Fibroblast of the aortic adventitia (primary cell): ENCODE results near the gene C17orf114.

ENCODE experiments used
- DNase-seq: peaks from one replicate; pipeline ENCODE4 v3.0.0-alpha.2; 2010; ENCODE audit warnings: low read depth
- H3K4me3 ChIP-seq: 2 replicates; pipeline ENCODE4 v1.5.1; 2011; ENCODE audit warnings: low read depth, mild to moderate bottlenecking, control low read depth, low read length, moderate library complexity
- TF ChIP-seq, protein P1 (sequence below): IDR thresholded peaks from 2 replicates; pipeline ENCODE4 v1.5.1; 2011; ENCODE audit warnings: mild to moderate bottlenecking, low read length, control low read depth, inconsistent platforms; ENCODE audit not compliant: insufficient read depth

C17orf114 gene

DNA sequence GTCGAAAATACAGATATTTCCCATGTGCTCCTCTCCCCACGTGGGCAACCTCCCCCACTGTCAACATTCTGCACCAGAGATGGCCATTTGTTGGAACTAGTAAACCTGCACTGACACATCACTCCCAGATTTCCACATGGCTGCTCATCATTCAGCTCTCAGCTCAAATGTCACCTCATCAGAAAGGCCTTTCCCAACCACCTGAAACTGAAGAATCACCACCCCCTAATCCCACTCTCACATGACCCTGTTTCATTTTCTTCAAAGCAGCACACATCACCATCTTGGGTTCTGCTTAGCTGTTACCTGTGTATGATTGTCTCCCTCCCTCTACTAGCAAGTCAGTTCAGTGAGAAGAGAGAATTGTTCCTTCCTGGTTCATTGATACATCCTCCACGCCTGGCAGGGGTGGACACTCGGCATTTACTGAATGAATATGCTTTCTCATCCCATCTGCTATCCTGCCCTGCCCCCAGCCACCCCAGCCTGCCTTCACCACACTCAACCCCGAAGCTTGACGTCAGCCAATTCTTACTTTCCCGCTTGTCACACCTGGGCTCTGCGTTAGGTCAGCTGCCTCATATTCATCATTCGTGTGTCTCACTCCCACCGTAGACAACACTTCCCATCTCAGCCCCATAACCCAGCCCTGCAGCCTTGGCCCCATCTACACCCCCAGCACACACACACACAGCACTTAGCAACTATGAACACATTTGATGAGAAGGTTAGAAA, 1.5 kb downstream of the C17orf114 start:
- TF ChIP-seq, protein P1, sequence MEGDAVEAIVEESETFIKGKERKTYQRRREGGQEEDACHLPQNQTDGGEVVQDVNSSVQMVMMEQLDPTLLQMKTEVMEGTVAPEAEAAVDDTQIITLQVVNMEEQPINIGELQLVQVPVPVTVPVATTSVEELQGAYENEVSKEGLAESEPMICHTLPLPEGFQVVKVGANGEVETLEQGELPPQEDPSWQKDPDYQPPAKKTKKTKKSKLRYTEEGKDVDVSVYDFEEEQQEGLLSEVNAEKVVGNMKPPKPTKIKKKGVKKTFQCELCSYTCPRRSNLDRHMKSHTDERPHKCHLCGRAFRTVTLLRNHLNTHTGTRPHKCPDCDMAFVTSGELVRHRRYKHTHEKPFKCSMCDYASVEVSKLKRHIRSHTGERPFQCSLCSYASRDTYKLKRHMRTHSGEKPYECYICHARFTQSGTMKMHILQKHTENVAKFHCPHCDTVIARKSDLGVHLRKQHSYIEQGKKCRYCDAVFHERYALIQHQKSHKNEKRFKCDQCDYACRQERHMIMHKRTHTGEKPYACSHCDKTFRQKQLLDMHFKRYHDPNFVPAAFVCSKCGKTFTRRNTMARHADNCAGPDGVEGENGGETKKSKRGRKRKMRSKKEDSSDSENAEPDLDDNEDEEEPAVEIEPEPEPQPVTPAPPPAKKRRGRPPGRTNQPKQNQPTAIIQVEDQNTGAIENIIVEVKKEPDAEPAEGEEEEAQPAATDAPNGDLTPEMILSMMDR = no peak
- H3K4me3 ChIP-seq = no peak overlapping the region
- DNase-seq = no peak

DNA sequence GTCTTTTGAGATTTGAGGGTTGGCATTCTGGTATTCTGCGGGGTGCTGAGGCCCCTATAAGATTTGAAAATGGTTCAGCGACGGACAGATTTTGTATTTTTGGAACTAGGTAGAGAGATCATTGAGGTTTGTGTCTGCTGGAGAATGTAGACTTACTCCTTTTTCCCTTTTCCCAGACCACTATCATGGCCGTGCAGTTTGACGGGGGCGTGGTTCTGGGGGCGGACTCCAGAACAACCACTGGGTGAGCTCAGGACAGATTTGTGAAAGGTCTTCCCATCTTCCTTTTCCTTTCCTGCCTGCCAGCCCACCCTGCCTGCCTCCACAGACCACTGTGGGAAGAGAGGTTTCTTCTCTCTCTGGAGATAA, 5.6 kb downstream of the C17orf114 start:
- H3K4me3 ChIP-seq = peak overlapping the region; percentile 99
- TF ChIP-seq, protein P1 = no peak
- DNase-seq = peak; percentile 28

DNA sequence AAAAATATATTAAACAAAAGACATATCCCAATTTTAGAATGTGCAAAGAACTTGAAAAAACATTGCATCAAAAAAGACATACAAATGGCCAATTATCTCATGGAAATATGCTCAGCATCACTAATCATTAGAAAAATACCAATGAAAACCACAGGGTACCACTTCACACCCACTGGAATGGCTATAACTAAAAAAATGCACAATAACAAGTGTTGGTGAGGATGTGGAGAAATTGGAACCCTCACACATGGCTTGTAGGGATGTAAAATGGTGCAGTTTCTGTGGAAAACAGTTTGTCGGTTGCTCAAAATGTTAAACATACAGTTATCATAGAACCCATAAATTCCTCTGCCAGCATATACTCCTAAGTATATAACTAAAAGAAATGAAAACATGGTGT, 7.0 kb downstream of the C17orf114 start:
- no peak for DNase-seq
- H3K4me3 ChIP-seq = no peak overlapping the region
- TF ChIP-seq, protein P1 = no peak

DNA sequence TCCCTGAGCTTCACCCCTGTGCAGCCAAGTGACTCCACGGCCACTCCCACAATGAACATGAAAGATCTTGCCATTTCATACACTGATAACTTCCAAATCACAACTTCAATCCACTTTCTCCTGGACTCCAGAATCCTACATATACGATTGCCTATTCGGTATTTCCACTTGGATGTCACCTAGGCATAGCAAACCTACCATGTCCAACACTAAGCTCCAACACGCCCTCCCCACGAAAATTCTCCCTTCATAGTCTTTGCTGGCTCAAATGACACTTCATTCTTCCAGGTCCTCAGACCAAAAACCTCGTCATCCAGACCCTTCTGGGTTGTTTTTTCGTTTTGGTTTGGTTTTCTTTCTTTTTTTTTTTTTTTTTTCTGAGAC, 11.4 kb downstream of the C17orf114 start:
- TF ChIP-seq, protein P1 = no peak

DNA sequence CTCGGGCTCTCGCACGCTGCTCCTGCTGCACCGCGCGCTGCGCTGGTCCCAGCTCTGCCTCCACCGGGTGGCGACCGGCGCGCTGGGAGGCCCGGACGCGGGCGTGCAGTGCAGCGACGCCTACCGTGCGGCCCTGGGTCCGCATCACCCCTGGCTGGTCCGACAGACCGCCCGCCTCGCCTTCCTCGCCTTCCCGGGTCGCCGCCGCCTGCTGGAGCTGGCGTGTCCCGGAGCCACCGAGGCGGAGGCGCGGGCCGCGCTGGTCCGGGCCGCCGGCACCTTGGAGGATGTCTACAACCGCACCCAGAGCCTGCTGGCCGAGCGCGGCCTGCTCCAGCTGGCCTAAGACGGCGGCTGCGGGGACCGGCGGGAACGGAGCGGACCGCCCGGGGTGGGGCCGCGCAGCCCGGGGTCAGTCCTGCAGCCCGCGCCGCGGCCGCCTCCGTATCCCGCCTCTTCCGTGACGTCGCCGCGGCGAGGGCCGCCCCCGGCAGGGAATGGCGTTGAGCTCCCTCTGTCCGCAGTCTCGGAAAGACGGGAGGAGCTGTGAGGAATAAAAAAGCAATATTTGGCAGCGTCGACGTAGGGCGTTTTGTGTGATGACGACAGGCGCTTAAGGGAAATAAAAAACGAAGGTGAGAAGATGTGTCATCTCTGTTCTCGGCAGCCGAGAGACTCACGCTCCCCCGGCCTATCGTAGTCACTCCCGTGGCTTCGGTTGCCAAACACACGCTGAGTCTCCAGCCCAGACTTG, 12.0 kb downstream of the C17orf114 start:
- DNase-seq = peak; percentile 88
- TF ChIP-seq, protein P1 = peak; percentile 63
- peak overlapping the region; percentile 75 for H3K4me3 ChIP-seq

More for the DNA sequence above, 11.4 kb downstream of the C17orf114 start:
- DNase-seq = no peak
- H3K4me3 ChIP-seq = peak overlapping the region; percentile 75

DNA sequence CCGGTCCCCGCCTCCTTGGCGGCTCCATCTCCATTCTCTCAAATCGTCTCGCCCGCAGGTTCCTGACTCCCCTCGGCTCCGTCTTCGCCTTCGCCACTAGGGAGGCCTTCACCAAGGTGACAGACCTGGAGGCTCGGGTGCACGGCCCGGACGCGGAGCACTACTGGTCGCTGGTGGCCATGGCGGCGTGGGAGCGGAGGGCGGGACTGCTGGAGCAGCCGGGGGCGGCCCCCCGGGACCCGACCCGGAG, 12.5 kb downstream of the C17orf114 start:
- no peak for DNase-seq
- peak overlapping the region; percentile 75 for H3K4me3 ChIP-seq
- TF ChIP-seq, protein P1 = no peak
